ENCODE measurements around the gene GLIS1. TPM values are rescaled to one million over a fixed set of nuclear protein-coding genes. Genes with fewer than 3 reads are reported as not detected.
A peak's percentile ranks its signal among the peaks of the same experiment; 100 is the strongest.

The GLIS1 gene
- total and polyA plus RNA-seq, 8 donors = 0.06 to 0.26 (median 0.13) TPM; not detected in 4

DNA sequence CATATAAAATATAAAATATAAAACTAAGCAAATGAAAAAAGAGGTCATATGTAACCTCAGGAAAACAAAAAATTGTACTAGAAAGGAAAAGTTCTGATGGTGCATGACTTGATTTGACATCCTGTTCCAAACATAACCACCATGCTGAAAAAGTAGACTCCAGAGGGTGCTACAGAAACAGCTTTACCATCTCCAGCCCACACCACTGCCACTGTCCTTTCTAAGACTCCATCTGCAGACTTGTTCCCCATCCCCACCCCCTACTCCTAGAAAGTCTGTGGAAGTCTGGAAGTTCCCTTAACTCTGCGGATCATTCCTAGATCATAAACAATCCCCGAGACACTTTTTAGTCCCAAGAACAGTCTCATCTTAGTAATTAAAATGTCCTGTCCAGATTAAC, 20.5 kb downstream of the GLIS1 start:
- intact Hi-C loops (cut with DNase I) = no loop called here
- Histone ChIP-seq H3K27me3 (no peaks in the 10 kb centered on the region), H3K4me3 (no peak overlapping the region), H3K27ac (no peak overlapping the region), H3K4me1 (no peaks in the 10 kb centered on the region), H3K36me3 (no peaks in the 10 kb centered on the region), H3K9me3 (no peaks in the 10 kb centered on the region)
- FAIRE-seq (no peak), DNase-seq (no peak), ATAC-seq (no peak)
- TF ChIP-seq, protein P1, sequence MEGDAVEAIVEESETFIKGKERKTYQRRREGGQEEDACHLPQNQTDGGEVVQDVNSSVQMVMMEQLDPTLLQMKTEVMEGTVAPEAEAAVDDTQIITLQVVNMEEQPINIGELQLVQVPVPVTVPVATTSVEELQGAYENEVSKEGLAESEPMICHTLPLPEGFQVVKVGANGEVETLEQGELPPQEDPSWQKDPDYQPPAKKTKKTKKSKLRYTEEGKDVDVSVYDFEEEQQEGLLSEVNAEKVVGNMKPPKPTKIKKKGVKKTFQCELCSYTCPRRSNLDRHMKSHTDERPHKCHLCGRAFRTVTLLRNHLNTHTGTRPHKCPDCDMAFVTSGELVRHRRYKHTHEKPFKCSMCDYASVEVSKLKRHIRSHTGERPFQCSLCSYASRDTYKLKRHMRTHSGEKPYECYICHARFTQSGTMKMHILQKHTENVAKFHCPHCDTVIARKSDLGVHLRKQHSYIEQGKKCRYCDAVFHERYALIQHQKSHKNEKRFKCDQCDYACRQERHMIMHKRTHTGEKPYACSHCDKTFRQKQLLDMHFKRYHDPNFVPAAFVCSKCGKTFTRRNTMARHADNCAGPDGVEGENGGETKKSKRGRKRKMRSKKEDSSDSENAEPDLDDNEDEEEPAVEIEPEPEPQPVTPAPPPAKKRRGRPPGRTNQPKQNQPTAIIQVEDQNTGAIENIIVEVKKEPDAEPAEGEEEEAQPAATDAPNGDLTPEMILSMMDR (IDR thresholded peaks at IDR 0.05) = no peak
- WGBS, 2 donors = 54 to 71% methylated on average over 2 of the region's 2 CpGs

- intact Hi-C loops (cut with DNase I) = no loop called here
- Histone ChIP-seq H3K27me3 (no peaks in the 10 kb centered on the region), H3K4me3 (no peak overlapping the region), H3K4me1 (no peaks in the 10 kb centered on the region), H3K9me3 (no peaks in the 10 kb centered on the region), H3K36me3 (no peaks in the 10 kb centered on the region), H3K27ac (no peak overlapping the region)
- no peak for FAIRE-seq
- TF ChIP-seq, protein P1 (IDR thresholded peaks at IDR 0.05) = no peak
- 64 to 74% methylated on average over 6 of the region's 6 CpGs for WGBS, 2 donors
- DNase-seq = no peak
- ATAC-seq = no peak
Observed at GRCh38 chr1:53717025-53717804, 21.7 kb downstream of the GLIS1 start.

DNA sequence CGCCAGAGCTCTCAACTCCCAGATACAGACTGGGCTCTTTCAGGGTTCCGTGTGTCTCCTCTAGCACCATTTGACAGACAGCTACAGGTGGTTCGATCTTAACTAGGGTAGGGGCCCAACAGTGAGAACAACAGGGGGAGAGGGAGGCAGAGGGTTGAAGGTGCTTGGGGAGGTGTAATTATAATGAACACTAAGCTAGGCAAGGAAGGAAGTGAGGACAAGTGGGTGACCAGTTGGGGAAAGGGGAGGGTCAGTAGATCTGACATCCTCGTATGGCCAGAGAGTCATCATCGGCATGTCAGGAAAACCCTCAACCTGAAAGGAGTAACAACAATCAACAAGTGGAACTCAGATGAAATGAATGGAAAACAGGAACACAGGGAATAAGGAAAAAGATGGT, 22.8 kb downstream of the GLIS1 start:
- FAIRE-seq (no peak), ATAC-seq (no peak), DNase-seq (no peak)
- Histone ChIP-seq H3K9me3 (no peaks in the 10 kb centered on the region), H3K27ac (no peak overlapping the region), H3K4me3 (no peak overlapping the region), H3K36me3 (no peaks in the 10 kb centered on the region), H3K4me1 (no peaks in the 10 kb centered on the region), H3K27me3 (no peaks in the 10 kb centered on the region)
- 65 to 77% methylated on average over 5 of the region's 5 CpGs for WGBS, 2 donors
- intact Hi-C loops (cut with DNase I) = no loop called here
- TF ChIP-seq, protein P1 (IDR thresholded peaks at IDR 0.05) = no peak

- DNase-seq (no peak), ATAC-seq (peak in 1 of 4 donors; percentile 42), FAIRE-seq (no peak)
- intact Hi-C loops (cut with DNase I) = no loop called here
- Histone ChIP-seq H3K9me3 (no peaks in the 10 kb centered on the region), H3K4me3 (no peak overlapping the region), H3K36me3 (no peaks in the 10 kb centered on the region), H3K4me1 (no peaks in the 10 kb centered on the region), H3K27ac (no peak overlapping the region), H3K27me3 (no peaks in the 10 kb centered on the region)
- 44 to 46% methylated on average over 11 of the region's 11 CpGs for WGBS, 2 donors
- TF ChIP-seq, protein P1 (IDR thresholded peaks at IDR 0.05) = no peak
Observed at GRCh38 chr1:53715478-53715877, 23.5 kb downstream of the GLIS1 start.

DNA sequence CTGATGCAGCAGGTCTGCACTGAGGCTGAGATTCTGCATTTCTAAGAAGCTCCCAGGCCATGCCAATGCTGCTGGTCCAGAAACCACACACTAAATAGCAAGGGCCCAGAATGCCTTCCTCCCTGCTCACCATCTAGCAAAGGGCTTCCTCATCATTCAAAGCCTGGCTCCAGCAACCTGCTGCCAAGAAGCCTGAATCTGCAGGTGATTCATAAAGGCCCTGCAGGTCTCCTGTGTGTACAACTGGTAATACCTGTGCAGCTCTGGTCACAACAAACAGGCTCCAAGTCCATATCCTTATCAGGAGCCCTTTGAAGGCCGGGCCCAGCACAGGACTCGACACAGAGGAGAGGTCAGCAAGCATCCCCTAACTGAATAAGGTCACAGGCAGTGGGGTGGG, 26.7 kb downstream of the GLIS1 start:
- Histone ChIP-seq H3K4me3 (no peak overlapping the region), H3K9me3 (no peaks in the 10 kb centered on the region), H3K27me3 (no peaks in the 10 kb centered on the region), H3K4me1 (no peaks in the 10 kb centered on the region), H3K27ac (no peak overlapping the region), H3K36me3 (no peaks in the 10 kb centered on the region)
- FAIRE-seq = no peak
- DNase-seq = no peak
- TF ChIP-seq, protein P1 (IDR thresholded peaks at IDR 0.05) = no peak
- ATAC-seq = no peak
- intact Hi-C loops (cut with DNase I) = no loop called here
- WGBS, 2 donors = 36 to 59% methylated on average over 2 of the region's 2 CpGs
